H1 (cell line): Measurements from ENCODE around the gene NR2C2. TPM values are rescaled to one million over a fixed set of nuclear protein-coding genes. Genes with fewer than 3 reads are reported as not detected.

ENCODE experiments used
- E2F6 ChIP-seq: IDR thresholded peaks from 2 replicates; pipeline ENCODE4 v1.6.1; 2012; ENCODE audit warnings: inconsistent platforms
- polyA plus RNA-seq, 7 experiments: library from polyadenylated mRNA; depleted of rRNA in 3 of 7; stranded (reverse) in 5 of 7; unstranded in 2 of 7; fragments of >200 nt in 5 of 7; fragments of 200-250 nt in 2 of 7; gene quantifications; 1 replicate in 5 of 7; 2 replicates in 1 of 7; 4 replicates in 1 of 7; pipeline versions ENCODE4 v1.2.1 to v1.2.3, GENCODE V29; 2011 to 2013; ENCODE audit warnings: missing spikeins in 2 of 7, mixed read lengths in 2 of 7
- total RNA-seq: library from RNA; stranded (reverse); fragmentation: NEBNext Ultra II Directional; extraction: Animal tissue kit (Norgen Biotek cat#: 25700); gene quantifications from 2 replicates; pipeline ENCODE4 v1.2.1, GENCODE V29; 2021
- TF ChIP-seq, protein P1 (sequence below): fragments of 300-600 bp; sonication (generic); IDR thresholded peaks from 2 replicates; pipeline ENCODE4 v1.7.1; 2012; ENCODE audit warnings: low read length, moderate library complexity, mild to moderate bottlenecking, inconsistent platforms; ENCODE audit not compliant: insufficient replicate concordance

The NR2C2 gene
- total and polyA plus RNA-seq, 2 of the 8 experiments (the other 6 are each of a cell fraction or from before 2014, with no cell fraction given): 16.6 to 44.4 TPM

DNA sequence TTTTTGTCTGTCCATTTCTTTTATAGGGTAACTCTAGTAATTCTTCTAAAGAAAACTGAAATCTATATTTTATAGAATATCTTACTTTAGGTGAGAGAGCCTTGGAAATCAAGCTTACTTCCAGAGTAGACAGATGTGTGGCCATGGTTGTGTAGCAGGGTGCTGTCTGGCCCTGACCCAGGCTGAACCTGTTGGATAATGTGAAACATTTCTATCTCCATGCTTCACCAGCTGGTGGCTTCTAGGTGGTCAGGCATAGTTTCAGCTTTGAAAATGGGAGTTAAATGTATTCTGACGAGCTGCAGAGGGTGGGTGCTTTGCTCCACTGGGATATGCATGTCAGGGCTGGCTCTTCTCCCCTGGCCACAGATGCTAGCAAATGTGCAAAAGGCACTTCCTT lies 20.8 kb upstream of the NR2C2 start (continued):
- TF ChIP-seq, protein P1, sequence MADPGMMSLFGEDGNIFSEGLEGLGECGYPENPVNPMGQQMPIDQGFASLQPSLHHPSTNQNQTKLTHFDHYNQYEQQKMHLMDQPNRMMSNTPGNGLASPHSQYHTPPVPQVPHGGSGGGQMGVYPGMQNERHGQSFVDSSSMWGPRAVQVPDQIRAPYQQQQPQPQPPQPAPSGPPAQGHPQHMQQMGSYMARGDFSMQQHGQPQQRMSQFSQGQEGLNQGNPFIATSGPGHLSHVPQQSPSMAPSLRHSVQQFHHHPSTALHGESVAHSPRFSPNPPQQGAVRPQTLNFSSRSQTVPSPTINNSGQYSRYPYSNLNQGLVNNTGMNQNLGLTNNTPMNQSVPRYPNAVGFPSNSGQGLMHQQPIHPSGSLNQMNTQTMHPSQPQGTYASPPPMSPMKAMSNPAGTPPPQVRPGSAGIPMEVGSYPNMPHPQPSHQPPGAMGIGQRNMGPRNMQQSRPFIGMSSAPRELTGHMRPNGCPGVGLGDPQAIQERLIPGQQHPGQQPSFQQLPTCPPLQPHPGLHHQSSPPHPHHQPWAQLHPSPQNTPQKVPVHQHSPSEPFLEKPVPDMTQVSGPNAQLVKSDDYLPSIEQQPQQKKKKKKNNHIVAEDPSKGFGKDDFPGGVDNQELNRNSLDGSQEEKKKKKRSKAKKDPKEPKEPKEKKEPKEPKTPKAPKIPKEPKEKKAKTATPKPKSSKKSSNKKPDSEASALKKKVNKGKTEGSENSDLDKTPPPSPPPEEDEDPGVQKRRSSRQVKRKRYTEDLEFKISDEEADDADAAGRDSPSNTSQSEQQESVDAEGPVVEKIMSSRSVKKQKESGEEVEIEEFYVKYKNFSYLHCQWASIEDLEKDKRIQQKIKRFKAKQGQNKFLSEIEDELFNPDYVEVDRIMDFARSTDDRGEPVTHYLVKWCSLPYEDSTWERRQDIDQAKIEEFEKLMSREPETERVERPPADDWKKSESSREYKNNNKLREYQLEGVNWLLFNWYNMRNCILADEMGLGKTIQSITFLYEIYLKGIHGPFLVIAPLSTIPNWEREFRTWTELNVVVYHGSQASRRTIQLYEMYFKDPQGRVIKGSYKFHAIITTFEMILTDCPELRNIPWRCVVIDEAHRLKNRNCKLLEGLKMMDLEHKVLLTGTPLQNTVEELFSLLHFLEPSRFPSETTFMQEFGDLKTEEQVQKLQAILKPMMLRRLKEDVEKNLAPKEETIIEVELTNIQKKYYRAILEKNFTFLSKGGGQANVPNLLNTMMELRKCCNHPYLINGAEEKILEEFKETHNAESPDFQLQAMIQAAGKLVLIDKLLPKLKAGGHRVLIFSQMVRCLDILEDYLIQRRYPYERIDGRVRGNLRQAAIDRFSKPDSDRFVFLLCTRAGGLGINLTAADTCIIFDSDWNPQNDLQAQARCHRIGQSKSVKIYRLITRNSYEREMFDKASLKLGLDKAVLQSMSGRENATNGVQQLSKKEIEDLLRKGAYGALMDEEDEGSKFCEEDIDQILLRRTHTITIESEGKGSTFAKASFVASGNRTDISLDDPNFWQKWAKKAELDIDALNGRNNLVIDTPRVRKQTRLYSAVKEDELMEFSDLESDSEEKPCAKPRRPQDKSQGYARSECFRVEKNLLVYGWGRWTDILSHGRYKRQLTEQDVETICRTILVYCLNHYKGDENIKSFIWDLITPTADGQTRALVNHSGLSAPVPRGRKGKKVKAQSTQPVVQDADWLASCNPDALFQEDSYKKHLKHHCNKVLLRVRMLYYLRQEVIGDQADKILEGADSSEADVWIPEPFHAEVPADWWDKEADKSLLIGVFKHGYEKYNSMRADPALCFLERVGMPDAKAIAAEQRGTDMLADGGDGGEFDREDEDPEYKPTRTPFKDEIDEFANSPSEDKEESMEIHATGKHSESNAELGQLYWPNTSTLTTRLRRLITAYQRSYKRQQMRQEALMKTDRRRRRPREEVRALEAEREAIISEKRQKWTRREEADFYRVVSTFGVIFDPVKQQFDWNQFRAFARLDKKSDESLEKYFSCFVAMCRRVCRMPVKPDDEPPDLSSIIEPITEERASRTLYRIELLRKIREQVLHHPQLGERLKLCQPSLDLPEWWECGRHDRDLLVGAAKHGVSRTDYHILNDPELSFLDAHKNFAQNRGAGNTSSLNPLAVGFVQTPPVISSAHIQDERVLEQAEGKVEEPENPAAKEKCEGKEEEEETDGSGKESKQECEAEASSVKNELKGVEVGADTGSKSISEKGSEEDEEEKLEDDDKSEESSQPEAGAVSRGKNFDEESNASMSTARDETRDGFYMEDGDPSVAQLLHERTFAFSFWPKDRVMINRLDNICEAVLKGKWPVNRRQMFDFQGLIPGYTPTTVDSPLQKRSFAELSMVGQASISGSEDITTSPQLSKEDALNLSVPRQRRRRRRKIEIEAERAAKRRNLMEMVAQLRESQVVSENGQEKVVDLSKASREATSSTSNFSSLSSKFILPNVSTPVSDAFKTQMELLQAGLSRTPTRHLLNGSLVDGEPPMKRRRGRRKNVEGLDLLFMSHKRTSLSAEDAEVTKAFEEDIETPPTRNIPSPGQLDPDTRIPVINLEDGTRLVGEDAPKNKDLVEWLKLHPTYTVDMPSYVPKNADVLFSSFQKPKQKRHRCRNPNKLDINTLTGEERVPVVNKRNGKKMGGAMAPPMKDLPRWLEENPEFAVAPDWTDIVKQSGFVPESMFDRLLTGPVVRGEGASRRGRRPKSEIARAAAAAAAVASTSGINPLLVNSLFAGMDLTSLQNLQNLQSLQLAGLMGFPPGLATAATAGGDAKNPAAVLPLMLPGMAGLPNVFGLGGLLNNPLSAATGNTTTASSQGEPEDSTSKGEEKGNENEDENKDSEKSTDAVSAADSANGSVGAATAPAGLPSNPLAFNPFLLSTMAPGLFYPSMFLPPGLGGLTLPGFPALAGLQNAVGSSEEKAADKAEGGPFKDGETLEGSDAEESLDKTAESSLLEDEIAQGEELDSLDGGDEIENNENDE: no peak
- no peak for TF ChIP-seq E2F6
